Panc1 (cell line): ENCODE measurements around the gene PARD3. TPM values are rescaled to one million over a fixed set of nuclear protein-coding genes. Genes with fewer than 3 reads are reported as not detected.

ENCODE experiments used
- ATAC-seq: fragments of 200-7000 bp; cut with Tn5 transposase; 2 replicates; pipeline ENCODE4 v1.9.1; 2020; ENCODE audit warnings: mild to moderate bottlenecking, moderate library complexity
- BruUV-seq: library from RNA; stranded (reverse); fragments of 400-500 nt; replicated peaks from 2 replicates; lab custom pipeline; 2021; lab: Mats Ljungman, UMichigan
- CTCF ChIA-PET: fragments of 300-600 bp; sonication (Branson Sonifier 250); formaldehyde crosslinking; loops from one replicate; lab custom pipeline; 2022; ENCODE audit warnings: antibody characterized with exemption; lab: Charles Lee
- POLR2A ChIA-PET: fragments of 300-600 bp; sonication (Branson Sonifier 250); formaldehyde crosslinking; loops from one replicate; lab custom pipeline; 2022; ENCODE audit warnings: antibody characterized with exemption; lab: Charles Lee
- DNase-seq: peaks from one replicate; pipeline ENCODE4 v3.0.0-alpha.2; 2010; ENCODE audit warnings: low read depth, low spot score
- H3K27ac ChIP-seq: 2 replicates; pipeline ENCODE4 v1.5.1; 2011; ENCODE audit warnings: mild to moderate bottlenecking, low read length, inconsistent platforms
- H3K27me3 ChIP-seq: fragments of 200-500 bp; sonication (Bioruptor generic); 2 replicates; pipeline ENCODE4 v1.6.0; 2014; ENCODE audit warnings: low read length, inconsistent platforms; ENCODE audit not compliant: control insufficient read depth, insufficient read depth
- H3K36me3 ChIP-seq: fragments of 200-500 bp; sonication (Bioruptor generic); 2 replicates; pipeline ENCODE4 v1.5.1; 2014; ENCODE audit warnings: inconsistent platforms, mild to moderate bottlenecking, low read length, moderate library complexity; ENCODE audit not compliant: control insufficient read depth, insufficient read depth
- H3K4me1 ChIP-seq: 2 replicates; pipeline ENCODE4 v1.5.1; 2011; ENCODE audit warnings: inconsistent platforms, mild to moderate bottlenecking, low read length, moderate library complexity; ENCODE audit not compliant: control insufficient read depth, insufficient read depth
- H3K4me3 ChIP-seq, 2 experiments: 2 replicates each; pipeline ENCODE4 v1.5.1; 2011 to 2012; ENCODE audit warnings: low read depth in 2 of 2, low read length in 2 of 2, mild to moderate bottlenecking in 2 of 2, inconsistent platforms in 1 of 2, moderate library complexity in 1 of 2
- H3K9me3 ChIP-seq: fragments of 200-500 bp; sonication (Bioruptor generic); 2 replicates; pipeline ENCODE4 v1.5.1; 2014; ENCODE audit warnings: low read depth, mild to moderate bottlenecking, inconsistent platforms, low read length, moderate library complexity; ENCODE audit not compliant: control insufficient read depth, insufficient read depth
- CTCF ChIP-seq: fragments of 450-650 bp; IDR thresholded peaks from 2 replicates; pipeline ENCODE4 v1.5.1; 2017; ENCODE audit warnings: mild to moderate bottlenecking
- POLR2AphosphoS5 ChIP-seq: IDR thresholded peaks from 2 replicates; pipeline ENCODE4 v1.6.1; 2012; ENCODE audit warnings: mild to moderate bottlenecking, low read depth, low read length, moderate library complexity
- SIN3A ChIP-seq: IDR thresholded peaks from 2 replicates; pipeline ENCODE4 v1.6.1; 2012; ENCODE audit warnings: low read depth, mild to moderate bottlenecking, low read length, moderate library complexity, borderline replicate concordance; ENCODE audit not compliant: insufficient read depth
- TCF7L2 ChIP-seq: IDR thresholded peaks from 2 replicates; pipeline ENCODE4 v1.6.1; 2011; ENCODE audit warnings: mild to moderate bottlenecking, low read depth, low read length, inconsistent platforms
- in situ Hi-C: cut with HindIII; loops from 2 replicates; pipeline ENCODE4 v1.10.0; 2016; ENCODE audit warnings: low sequenced_read_pairs, low pct_unique_long_range_greater_than_20kb
- intact Hi-C: fragments of 100-400 bp; cut with micrococcal nuclease; formaldehyde crosslinking; loops from one replicate; pipeline ENCODE4 v1.10.0; 2022; ENCODE audit not compliant: unreplicated experiment
- total RNA-seq: library from RNA; stranded (reverse); gene quantifications from one replicate; pipeline ENCODE4 v1.2.1, GENCODE V29; 2021; ENCODE audit not compliant: unreplicated experiment
- TF ChIP-seq, protein P1 (sequence below), 2 experiments: IDR thresholded peaks; 2 replicates each; pipeline ENCODE4 v1.6.1; 2011 to 2012; ENCODE audit warnings: low read depth in 2 of 2, control low read depth in 1 of 2, low read length in 1 of 2, mild to moderate bottlenecking in 1 of 2, moderate library complexity in 1 of 2; ENCODE audit not compliant: insufficient read depth in 1 of 2

PARD3 gene
- total RNA-seq, 1 experiment from 2014 or later = 29.8 TPM

DNA sequence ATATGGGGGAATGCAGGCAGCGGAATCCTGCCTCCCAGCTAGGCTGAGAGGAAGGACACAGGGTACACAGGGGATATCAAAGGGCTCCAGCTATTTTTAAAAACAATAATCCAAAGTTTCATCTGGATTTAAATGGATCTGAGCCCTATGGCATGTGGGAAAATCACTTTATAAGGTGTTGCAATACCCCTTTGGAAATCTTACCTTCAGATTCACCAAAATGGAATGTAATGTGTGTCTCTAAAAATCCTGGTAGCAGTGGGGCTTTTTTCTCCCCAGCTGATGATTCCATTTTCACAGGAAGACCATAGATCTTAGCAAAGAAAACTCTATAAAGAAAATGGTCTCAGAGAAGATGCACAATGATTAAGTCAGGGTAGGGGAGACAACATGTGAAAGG is 722.2 kb downstream of the PARD3 start:
- Histone ChIP-seq H3K27me3 (no peaks in the 10 kb centered on the region), H3K36me3 (no peaks in the 10 kb centered on the region), H3K9me3 (no peaks in the 10 kb centered on the region), H3K4me3 (no peak overlapping the region), H3K4me1 (no peaks in the 10 kb centered on the region), H3K27ac (no peak overlapping the region)
- ChIA-PET POLR2A (no interaction called here), CTCF (no interaction called here)
- intact Hi-C loops (no loop called here), in situ Hi-C loops (no loop called here)
- ATAC-seq = no peak
- TF ChIP-seq POLR2AphosphoS5 = no peak
- TF ChIP-seq TCF7L2 = no peak
- TF ChIP-seq CTCF = no peak
- TF ChIP-seq, protein P1, sequence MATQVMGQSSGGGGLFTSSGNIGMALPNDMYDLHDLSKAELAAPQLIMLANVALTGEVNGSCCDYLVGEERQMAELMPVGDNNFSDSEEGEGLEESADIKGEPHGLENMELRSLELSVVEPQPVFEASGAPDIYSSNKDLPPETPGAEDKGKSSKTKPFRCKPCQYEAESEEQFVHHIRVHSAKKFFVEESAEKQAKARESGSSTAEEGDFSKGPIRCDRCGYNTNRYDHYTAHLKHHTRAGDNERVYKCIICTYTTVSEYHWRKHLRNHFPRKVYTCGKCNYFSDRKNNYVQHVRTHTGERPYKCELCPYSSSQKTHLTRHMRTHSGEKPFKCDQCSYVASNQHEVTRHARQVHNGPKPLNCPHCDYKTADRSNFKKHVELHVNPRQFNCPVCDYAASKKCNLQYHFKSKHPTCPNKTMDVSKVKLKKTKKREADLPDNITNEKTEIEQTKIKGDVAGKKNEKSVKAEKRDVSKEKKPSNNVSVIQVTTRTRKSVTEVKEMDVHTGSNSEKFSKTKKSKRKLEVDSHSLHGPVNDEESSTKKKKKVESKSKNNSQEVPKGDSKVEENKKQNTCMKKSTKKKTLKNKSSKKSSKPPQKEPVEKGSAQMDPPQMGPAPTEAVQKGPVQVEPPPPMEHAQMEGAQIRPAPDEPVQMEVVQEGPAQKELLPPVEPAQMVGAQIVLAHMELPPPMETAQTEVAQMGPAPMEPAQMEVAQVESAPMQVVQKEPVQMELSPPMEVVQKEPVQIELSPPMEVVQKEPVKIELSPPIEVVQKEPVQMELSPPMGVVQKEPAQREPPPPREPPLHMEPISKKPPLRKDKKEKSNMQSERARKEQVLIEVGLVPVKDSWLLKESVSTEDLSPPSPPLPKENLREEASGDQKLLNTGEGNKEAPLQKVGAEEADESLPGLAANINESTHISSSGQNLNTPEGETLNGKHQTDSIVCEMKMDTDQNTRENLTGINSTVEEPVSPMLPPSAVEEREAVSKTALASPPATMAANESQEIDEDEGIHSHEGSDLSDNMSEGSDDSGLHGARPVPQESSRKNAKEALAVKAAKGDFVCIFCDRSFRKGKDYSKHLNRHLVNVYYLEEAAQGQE (IDR thresholded peaks at IDR 0.05; ENCODE audit: insufficient read depth in 1 of 2, low read depth in 2 of 2, low read length in 1 of 2) = no peak
- no peak for TF ChIP-seq SIN3A
- no TSS peak for BruUV-seq
- DNase-seq = no peak

DNA sequence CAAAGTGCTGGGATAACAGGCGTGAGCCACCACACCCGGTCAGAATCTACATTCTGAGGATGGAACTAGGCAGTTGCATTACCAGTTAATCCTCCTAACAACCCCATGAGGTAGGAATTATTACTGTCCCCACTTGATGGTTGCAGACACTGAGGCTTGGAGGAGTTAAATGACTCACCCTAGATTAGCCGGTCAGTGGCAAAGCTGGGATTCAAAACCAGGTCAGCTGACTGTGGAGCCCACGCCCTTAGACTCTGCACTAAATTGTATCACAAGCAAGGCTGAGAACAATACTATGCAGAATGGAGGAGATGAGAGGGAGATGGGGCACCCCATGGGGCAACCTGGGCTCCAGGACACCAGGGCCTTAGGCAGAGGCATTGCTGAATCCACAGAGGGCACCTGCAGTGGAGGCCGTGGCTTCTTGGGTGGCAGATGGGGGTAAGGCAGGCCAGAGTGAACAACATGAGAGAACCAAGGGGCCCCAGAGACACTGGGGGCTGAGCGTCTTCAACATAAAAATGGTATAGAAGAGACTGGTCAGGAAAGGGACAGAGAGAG is 723.4 kb downstream of the PARD3 start:
- Histone ChIP-seq H3K27ac (no peak overlapping the region), H3K4me3 (no peak overlapping the region), H3K9me3 (no peaks in the 10 kb centered on the region), H3K4me1 (no peaks in the 10 kb centered on the region), H3K27me3 (no peaks in the 10 kb centered on the region), H3K36me3 (no peaks in the 10 kb centered on the region)
- TF ChIP-seq SIN3A = no peak
- TF ChIP-seq POLR2AphosphoS5 = no peak
- no peak for TF ChIP-seq TCF7L2
- TF ChIP-seq CTCF = no peak
- TF ChIP-seq, protein P1 (IDR thresholded peaks at IDR 0.05; ENCODE audit: insufficient read depth in 1 of 2, low read depth in 2 of 2, low read length in 1 of 2) = no peak
- ATAC-seq (no peak), DNase-seq (no peak)
- in situ Hi-C loops (no loop called here), intact Hi-C loops (no loop called here)
- no TSS peak for BruUV-seq
- ChIA-PET CTCF (no interaction called here), POLR2A (no interaction called here)
